ENCODE data around the gene SPTSSB. TPM values are rescaled to one million over a fixed set of nuclear protein-coding genes. Genes with fewer than 3 reads are reported as not detected.

Gene SPTSSB
- total and polyA plus RNA-seq, 2 donors (not counting 1 experiment from before 2014, with no cell fraction given): not detected

DNA sequence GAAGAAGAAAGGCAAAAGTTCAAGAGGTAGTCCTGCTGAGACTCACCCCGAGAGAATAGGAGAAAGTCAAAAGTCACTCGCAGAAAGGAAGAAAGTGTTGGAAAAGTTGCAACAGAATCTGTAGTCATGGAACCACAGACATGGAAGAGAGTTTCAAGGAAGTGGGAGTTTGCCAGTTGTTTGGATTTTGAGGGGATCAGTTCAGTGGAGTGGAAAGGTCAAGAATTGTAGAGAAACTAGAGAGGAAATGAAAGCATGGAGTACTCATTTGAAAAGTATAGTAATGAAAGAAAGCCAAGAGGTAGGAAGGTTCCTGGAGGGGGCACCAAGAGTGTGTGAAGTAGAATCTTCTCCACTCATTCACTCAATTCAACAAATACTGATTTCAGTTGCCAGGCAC, 34.7 kb downstream of the SPTSSB start:
- H3K36me3 ChIP-seq (replicated peaks in 1 of 2; ENCODE audit: control extremely low read depth in 1 of 2, control insufficient read depth in 1 of 2, extremely low read depth in 1 of 2, insufficient read depth in 2 of 2, low read length in 1 of 2): no peaks in the 10 kb centered on the region
- no peak overlapping the region for H3K4me2 ChIP-seq (replicated peaks; ENCODE audit: low read depth, low read length, poor library complexity, severe bottlenecking)
- ChIA-PET POLR2A (no interaction called here), CTCF (interaction anchor here (1.2 kb wide), 1 partner anchor 8 kb away, joined by 3 read pairs; no protein-coding TSS in a partner anchor)
- 94% methylated on average over 2 of the region's 2 CpGs for WGBS (ENCODE audit: insufficient coverage)
- DNase-seq (no peak), ATAC-seq (ENCODE audit: low read depth) (no peak)
- peaks cover 38% of the 10 kb centered on the region for H3K27me3 Mint-ChIP-seq
- H3K27me3 ChIP-seq (replicated peaks in 1 of 4; ENCODE audit: control extremely low read depth in 1 of 4, control insufficient read depth in 3 of 4, insufficient read depth in 4 of 4, low read length in 3 of 4): peaks cover 0 to 5% (median 0%) of the 10 kb centered on the region in 4 experiments
- no peak overlapping the region for H3K4me3 ChIP-seq (ENCODE audit: control extremely low read depth in 1 of 5, extremely low read depth in 1 of 5, insufficient read depth in 1 of 5, low read depth in 2 of 5, low read length in 4 of 5)
- no peaks in the 10 kb centered on the region for H3K4me1 Mint-ChIP-seq
- H3K79me2 ChIP-seq (ENCODE audit: control insufficient read depth, insufficient read depth, low read length): no peaks in the 10 kb centered on the region
- H3K4me3 Mint-ChIP-seq: no peak overlapping the region
- H3K4me1 ChIP-seq (ENCODE audit: control insufficient read depth in 2 of 2, insufficient read depth in 2 of 2, low read length in 2 of 2): no peaks in the 10 kb centered on the region
- no peak overlapping the region for H3K27ac Mint-ChIP-seq
- intact Hi-C loops (cut with micrococcal nuclease): no loop called here
- no peaks in the 10 kb centered on the region for H3K9me3 ChIP-seq (ENCODE audit: control extremely low read depth in 1 of 3, control insufficient read depth in 2 of 3, insufficient read depth in 1 of 3, low read length in 2 of 3)
- H4K20me1 ChIP-seq (ENCODE audit: control insufficient read depth, insufficient read depth, low read length, poor library complexity, severe bottlenecking): no peaks in the 10 kb centered on the region
- no peak overlapping the region for H3K9ac ChIP-seq (ENCODE audit: low read length)
- no peak overlapping the region for H2AFZ ChIP-seq (ENCODE audit: insufficient read depth, low read depth, low read length, poor library complexity, severe bottlenecking)
- TF ChIP-seq, protein P1, sequence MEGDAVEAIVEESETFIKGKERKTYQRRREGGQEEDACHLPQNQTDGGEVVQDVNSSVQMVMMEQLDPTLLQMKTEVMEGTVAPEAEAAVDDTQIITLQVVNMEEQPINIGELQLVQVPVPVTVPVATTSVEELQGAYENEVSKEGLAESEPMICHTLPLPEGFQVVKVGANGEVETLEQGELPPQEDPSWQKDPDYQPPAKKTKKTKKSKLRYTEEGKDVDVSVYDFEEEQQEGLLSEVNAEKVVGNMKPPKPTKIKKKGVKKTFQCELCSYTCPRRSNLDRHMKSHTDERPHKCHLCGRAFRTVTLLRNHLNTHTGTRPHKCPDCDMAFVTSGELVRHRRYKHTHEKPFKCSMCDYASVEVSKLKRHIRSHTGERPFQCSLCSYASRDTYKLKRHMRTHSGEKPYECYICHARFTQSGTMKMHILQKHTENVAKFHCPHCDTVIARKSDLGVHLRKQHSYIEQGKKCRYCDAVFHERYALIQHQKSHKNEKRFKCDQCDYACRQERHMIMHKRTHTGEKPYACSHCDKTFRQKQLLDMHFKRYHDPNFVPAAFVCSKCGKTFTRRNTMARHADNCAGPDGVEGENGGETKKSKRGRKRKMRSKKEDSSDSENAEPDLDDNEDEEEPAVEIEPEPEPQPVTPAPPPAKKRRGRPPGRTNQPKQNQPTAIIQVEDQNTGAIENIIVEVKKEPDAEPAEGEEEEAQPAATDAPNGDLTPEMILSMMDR (IDR thresholded peaks at IDR 0.05): no peak
- no peak for TF ChIP-seq EZH2 (IDR thresholded peaks at IDR 0.05; ENCODE audit: borderline replicate concordance, insufficient read depth, low read depth, low read length, poor library complexity, severe bottlenecking)
- H3K9me3 Mint-ChIP-seq (ENCODE audit: insufficient read depth): no peaks in the 10 kb centered on the region
- H3K27ac ChIP-seq (ENCODE audit: low read length in 2 of 2): no peak overlapping the region

DNA sequence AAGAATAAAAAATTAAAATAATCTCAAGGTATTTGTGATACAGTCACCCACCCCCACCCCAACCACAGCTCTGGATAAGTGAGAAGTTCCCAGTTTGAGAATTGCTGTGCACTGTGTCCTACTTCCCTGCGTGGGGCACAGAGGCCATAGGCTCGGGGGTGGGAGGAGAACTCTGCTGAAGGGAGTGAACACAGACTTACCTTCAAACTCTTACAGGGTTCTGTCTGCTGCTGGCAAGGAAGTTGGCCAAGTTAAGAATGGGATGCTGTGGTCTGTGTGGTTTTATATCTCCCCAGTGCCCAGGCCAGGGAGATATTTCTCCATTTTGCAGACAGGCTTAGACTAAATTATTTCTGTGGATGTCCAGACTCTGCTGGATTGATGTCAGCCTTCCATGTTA, 37.6 kb downstream of the SPTSSB start:
- CTCF ChIA-PET: no interaction called here
- WGBS (ENCODE audit: insufficient coverage): no CpG with 5 or more reads among the region's 2 CpGs
- intact Hi-C loops (cut with micrococcal nuclease): no loop called here

More for the DNA sequence above, 37.6 kb downstream of the SPTSSB start:
- no peak overlapping the region for H3K4me3 ChIP-seq (ENCODE audit: control extremely low read depth in 1 of 5, extremely low read depth in 1 of 5, insufficient read depth in 1 of 5, low read depth in 2 of 5, low read length in 4 of 5)
- H3K79me2 ChIP-seq (ENCODE audit: control insufficient read depth, insufficient read depth, low read length): no peaks in the 10 kb centered on the region
- no peaks in the 10 kb centered on the region for H3K4me1 Mint-ChIP-seq
- H3K4me1 ChIP-seq (ENCODE audit: control insufficient read depth in 2 of 2, insufficient read depth in 2 of 2, low read length in 2 of 2): no peaks in the 10 kb centered on the region
- H3K36me3 ChIP-seq (replicated peaks in 1 of 2; ENCODE audit: control extremely low read depth in 1 of 2, control insufficient read depth in 1 of 2, extremely low read depth in 1 of 2, insufficient read depth in 2 of 2, low read length in 1 of 2): no peaks in the 10 kb centered on the region
- H3K27me3 Mint-ChIP-seq: peaks cover 41% of the 10 kb centered on the region
- no peak overlapping the region for H3K27ac Mint-ChIP-seq
- H3K4me2 ChIP-seq (replicated peaks; ENCODE audit: low read depth, low read length, poor library complexity, severe bottlenecking): no peak overlapping the region
- no peaks in the 10 kb centered on the region for H4K20me1 ChIP-seq (ENCODE audit: control insufficient read depth, insufficient read depth, low read length, poor library complexity, severe bottlenecking)
- POLR2A ChIA-PET: no interaction called here
- no peak overlapping the region for H3K4me3 Mint-ChIP-seq
- no peaks in the 10 kb centered on the region for H3K9me3 ChIP-seq (ENCODE audit: control extremely low read depth in 1 of 3, control insufficient read depth in 2 of 3, insufficient read depth in 1 of 3, low read length in 2 of 3)
- TF ChIP-seq EZH2 (IDR thresholded peaks at IDR 0.05; ENCODE audit: borderline replicate concordance, insufficient read depth, low read depth, low read length, poor library complexity, severe bottlenecking): no peak
- TF ChIP-seq, protein P1 (IDR thresholded peaks at IDR 0.05): no peak
- DNase-seq: no peak
- no peaks in the 10 kb centered on the region for H3K9me3 Mint-ChIP-seq (ENCODE audit: insufficient read depth)
- ATAC-seq (ENCODE audit: low read depth): no peak
- H2AFZ ChIP-seq (ENCODE audit: insufficient read depth, low read depth, low read length, poor library complexity, severe bottlenecking): no peak overlapping the region
- H3K27ac ChIP-seq (ENCODE audit: low read length in 2 of 2): no peak overlapping the region
- H3K9ac ChIP-seq (ENCODE audit: low read length): no peak overlapping the region
- H3K27me3 ChIP-seq (replicated peaks in 1 of 4; ENCODE audit: control extremely low read depth in 1 of 4, control insufficient read depth in 3 of 4, insufficient read depth in 4 of 4, low read length in 3 of 4): peaks cover 0 to 5% (median 0%) of the 10 kb centered on the region in 4 experiments
